Stimulated activated CD8-positive, alpha-beta memory T cell treated with anti-CD3 and anti-CD28 coated beads, Interleukin-2, amount 100 ng/mL, for 48 hours (primary cell): ENCODE results near the gene ZSCAN1.
"Not testable (repeated sequence)": the region's sequence is repeated elsewhere in the genome, so short reads cannot be mapped to it uniquely, and the experiment has no call there.

Experiments
- DNase-seq, 2 donors: peaks; one replicate each; pipeline ENCODE4 v3.0.0-alpha.2; 2020; ENCODE audit warnings: low read depth in 2 of 2

ZSCAN1 gene, protein sequence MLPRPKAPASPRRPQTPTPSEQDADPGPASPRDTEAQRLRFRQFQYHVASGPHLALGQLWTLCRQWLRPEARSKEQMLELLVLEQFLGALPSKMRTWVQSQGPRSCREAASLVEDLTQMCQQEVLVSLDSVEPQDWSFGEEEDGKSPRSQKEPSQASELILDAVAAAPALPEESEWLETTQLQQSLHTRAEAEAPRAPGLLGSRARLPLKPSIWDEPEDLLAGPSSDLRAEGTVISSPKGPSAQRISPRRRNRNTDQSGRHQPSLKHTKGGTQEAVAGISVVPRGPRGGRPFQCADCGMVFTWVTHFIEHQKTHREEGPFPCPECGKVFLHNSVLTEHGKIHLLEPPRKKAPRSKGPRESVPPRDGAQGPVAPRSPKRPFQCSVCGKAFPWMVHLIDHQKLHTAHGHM

DNA sequence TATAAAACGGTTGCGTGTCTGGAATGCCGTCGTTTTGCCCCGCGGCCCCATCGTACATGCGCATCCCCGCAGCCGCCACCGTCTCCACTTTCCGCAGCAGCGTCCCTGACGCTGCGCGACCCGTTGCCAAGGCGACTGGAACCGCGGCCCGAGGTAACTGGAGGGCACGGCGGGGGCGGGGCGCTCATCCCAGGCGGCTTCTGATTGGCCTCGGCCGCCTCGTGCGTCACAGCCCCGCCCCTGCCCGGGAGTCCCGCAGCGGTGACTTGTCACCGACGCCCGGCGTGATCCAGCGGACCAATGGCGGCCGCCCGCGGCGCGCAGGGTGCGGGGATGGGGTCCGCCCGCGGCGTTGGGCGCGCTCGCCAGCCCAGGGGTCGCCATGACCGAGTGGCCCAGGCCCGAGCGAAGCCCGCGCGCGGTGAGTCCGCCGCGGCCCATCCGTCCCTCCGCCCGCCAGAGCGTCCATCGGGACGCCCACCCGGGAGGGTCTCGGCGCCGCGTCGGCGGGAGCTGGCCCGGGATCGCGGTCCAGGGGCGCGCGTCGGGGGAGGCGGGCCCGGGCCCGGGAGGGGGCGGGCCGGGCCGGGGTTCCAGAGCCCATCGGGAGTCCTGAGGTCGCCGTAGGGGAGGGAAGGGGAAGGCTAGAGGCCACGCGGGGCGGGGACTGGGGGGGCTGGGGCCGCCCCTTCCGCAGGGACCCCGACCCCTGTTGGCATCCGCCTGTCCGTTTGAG, at the start of gene ZSCAN1:
Gene ZSCAN1, plus strand, starts transcription at position 285 of the 736 bp plus-strand sequence. CDS start 3,812 bp downstream, outside the sequence.
- DNase-seq = peak in 1 of 2 donors; percentile 19

DNA sequence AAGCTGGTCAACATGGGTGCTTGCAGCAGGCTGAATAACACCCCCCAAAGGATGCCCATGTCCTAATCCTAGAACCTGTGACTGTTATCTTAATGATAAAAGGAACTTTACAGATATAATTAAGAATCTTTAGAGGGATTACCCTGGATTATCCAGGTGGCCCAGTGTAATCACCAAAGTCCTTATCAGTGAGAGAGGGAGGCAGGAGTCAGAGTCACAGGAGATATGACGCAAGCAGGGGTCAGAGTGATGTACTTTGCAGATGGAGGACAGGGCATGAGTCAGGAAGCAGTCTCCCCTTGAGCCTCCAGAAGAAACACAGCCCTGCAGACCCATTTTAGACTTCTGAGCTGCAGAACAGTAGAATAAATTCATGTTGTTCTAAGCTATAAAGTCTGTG, 41.0 kb upstream of the ZSCAN1 start:
- DNase-seq = no peak

DNA sequence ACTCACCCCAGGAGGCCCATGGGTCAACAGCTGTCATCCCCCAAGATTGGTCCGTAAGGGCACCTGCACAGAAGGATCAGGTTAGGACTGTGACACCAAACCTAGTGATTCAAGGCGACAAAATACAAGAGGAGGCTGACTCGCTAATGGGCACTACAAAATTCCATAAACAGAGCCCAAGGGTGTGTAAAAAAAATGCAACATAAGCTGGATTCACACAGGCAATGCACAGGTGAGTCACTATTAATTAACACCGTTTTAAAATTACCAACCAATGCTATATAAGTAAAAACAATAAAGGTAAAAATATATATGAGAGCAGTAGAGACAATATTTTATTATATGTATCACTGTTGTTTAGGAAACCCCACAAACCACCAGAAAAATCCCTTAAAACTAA, 33.1 kb upstream of the ZSCAN1 start:
- no peak for DNase-seq

DNA sequence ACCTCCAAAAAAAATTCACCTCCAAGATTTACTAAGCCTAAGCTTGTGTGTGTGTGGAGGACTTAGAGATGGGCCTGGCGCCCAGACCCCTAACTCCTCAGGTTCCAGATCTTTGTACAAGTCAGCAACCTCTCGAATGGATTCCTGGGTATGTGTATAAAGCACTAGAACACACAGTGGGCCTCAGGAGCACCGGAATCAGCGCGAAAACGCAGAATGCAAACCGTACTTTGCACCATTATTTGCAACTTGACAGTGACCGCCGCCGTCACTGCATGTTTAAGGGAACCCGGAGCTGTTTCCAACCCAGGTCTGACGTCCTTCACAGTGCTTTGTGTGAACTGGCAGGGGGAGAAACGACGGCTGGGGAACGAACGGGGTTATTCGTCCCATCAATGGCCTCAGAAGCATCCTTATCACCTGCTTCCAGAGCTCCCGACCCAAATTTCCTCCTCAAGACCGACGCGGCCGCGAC, 31.9 kb upstream of the ZSCAN1 start:
- DNase-seq = no peak

DNA sequence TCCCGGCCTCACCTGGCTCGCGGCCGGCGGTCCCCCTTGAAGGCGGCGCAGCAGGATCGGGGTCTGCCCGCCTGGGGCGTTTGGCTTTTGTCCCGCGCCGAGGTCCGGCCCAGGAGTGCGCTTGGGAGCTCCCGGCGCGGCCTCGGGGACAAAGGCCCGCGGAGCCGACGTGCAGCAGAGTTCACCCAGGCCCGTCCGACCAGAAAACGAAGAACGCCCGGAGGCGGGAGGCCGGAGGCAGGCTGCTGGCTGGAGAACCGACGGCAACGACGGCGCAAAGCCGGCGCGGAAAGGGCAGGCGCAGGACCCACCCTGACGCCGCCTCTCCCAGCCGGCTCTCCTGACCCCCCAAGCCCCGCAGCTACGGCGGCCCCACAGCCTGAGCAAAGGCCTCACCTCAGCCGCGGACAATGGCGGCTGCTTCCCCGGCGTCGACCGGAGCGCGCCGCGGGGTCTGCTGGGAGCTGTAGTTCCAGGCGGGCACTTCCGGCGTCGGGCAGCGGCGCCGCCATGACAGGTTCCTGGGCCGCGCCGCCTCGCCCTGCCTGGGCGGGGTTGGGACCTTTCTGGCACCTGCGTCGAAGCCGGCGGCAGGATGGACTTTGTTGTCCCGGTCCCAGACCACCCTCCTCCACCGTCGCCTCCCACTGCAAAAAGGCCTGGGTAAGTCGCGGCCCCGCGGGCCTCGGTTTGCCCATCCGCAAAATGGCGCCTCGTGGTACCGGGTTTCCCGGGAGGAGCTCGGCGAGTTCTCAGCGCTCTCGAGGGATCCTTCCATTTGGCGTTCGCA, 31.2 kb upstream of the ZSCAN1 start, which contains the start of gene ZNF606:
Gene ZNF606, minus strand, starts transcription at position 437 of the 790 bp plus-strand sequence. CDS start 1,501 bp downstream, outside the sequence.
- peak; percentile 76 to 78 for DNase-seq

DNA sequence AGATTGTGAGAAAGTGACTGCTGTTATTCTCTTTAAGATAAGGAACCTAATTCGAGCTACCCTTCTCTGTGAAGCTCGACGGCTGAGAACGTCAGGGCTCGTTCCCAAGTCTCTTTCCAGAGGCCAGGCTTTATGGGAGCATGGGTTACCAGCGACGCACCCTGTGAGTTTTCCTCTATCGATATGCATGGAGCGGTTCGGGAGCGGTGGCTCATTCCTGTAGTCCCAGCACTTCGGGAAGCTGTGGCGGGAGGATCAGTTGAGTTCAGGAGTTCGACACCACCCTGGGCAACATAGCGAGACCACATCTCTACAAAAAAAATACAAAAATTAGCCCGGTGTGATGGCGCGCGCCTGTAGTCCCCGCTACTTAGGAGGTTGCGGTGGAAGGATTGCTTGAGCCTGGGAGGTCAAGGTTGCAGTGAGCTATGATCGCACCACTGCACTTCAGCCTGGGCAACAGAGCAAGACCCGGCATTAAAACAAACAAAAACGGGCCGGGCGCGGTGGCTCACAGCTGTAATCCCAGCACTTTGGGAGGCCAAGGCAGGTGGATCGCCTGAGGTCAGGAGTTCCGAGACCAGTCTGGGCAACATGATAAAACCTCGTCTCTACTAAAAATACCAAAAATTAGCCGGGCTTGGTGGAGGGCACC, 30.5 kb upstream of the ZSCAN1 start:
- no peak for DNase-seq

DNA sequence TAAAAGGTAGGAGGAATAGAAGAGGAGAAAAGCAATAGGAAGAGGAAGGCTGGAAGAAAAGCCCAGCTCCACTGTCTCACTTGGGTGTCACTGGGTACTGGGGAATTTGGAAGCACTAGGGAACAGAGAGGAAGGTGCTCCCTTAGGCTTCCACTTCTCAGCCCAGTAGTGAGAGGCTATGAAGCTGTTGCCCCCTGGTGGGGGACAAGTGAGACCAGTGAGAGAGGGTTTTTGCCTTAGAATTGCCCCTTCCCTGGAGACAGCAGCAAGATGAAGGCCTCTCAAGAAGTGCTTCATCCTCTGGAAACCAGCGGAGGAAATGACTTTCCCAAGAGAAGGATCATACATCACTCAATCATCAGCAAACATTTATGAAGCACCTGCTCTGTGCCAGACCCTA, 26.5 kb upstream of the ZSCAN1 start:
- DNase-seq = no peak

DNA sequence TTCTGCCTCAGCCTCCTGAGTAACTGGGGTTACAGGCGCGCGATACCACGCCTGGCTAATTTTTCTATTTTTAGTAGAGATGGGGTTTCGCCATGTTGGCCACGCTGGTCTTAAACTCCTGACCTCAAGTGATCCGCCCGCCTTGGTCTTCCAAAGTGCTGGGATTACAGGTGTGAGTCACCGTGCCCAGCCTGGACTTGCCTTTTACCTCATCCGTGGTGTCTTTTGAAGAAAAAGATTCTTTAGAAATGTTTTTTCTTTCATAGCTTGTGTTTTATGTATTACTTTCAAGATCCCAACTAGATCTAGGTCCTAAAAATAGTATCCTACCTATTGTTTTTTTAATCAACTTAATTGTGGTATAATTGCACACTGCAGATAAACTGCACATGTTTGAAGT, 24.9 kb upstream of the ZSCAN1 start:
- DNase-seq = not testable (repeated sequence)

DNA sequence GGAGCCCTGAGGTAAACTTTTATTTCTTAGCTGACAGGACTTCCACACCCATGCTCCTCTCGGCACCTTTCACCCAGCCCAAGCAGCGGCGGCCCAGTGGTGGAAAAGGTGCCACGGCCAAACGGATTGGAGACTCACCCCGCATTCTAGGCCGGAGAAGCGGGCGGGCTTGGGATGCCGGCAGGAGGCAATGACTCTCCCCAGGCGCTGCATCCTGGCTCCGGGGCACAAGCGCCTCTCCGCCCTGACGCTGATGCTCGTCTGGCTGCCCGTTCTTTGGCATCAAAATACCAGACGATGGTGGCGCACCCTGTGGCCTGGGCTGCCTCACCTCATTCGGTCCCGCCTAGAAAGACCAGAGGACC, 24.5 kb upstream of the ZSCAN1 start:
- no peak for DNase-seq

DNA sequence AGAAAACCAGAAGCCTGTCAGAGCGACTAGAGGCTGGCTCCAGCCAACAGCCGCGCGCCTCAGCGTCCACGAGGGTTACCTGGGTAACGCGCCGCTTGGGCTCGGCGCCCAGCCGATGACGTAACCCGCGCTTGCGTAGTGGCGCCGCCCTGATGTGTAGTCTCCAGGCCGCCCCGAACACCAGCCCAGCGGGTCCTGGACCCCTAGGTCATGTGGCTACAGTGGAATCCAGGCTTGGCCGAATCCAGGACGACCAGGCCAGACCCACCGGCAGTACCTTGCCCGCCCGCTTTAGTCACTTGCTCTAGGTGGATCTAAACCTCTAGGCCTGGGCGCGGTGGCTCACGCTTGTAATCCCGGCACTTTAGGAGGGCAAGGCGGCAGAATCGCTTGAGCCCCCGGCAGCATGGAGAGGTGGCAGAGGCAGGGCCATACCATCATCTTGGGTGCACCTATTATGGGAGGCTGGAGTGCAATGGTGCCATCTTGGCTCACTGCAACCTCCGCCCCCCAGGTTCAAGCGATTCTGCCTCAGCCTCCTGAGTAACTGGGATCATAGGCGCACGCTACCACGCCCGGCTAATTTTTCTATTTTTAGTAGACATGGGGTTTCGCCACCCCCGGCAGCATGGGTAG, 24.0 kb upstream of the ZSCAN1 start:
- DNase-seq = peak; percentile 44 to 47

DNA sequence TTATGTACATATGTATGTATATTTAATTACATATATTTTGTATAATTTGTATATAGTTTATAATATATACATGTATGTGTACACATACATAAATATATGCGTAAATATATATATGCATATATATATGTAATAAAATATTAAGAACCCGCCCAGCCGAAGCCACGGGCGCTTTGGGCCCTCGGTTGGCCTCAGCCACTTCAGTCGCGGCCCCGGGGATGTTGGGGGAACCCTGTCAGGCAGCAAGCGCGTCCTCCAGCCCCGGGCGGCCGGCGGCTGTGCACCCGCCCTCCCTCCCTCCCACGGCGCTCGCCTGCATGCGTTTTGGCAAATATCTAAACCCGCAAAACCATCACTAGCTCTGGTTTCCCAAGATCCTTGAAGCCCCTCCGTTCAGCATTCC, 23.3 kb upstream of the ZSCAN1 start:
- DNase-seq = no peak

DNA sequence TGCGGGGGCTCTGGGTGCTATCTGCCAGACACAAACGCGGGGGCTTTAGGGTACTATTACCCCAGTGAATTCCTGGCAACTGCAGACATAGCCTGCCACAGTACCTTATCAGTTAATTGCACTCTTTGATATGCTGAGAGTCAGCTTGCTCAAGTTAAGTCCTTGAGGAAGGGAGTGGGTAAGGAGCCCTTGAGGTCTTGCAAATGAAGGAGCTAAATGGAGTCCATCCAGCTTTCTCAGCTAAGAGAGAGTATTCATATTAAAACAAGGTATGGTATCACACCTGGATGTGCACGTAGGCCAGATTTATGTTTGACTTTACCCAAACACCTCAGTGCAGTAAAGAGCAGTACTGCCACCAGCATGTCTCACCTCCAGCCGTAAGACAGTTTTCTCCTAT, 19.7 kb upstream of the ZSCAN1 start:
- DNase-seq = no peak

DNA sequence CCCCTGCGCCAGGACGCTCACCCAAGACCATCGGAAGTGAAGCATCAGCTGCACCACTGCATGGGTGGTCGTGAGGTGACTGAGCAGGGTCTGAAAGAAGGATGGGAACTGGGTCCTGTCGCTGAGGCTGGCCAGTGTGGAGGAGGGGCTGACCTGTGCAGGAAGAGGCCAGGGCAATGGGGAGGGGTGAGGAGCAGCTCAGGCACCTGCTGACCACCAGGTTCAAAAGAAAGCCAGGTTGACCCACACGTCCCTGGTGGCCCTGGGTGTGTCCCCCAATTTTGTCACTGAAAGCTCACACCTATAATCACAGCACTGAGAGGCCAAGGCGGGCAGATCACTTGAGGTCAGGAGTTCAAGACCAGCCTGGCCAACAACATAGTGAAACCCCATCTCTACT, 13.7 kb upstream of the ZSCAN1 start:
- no peak for DNase-seq

DNA sequence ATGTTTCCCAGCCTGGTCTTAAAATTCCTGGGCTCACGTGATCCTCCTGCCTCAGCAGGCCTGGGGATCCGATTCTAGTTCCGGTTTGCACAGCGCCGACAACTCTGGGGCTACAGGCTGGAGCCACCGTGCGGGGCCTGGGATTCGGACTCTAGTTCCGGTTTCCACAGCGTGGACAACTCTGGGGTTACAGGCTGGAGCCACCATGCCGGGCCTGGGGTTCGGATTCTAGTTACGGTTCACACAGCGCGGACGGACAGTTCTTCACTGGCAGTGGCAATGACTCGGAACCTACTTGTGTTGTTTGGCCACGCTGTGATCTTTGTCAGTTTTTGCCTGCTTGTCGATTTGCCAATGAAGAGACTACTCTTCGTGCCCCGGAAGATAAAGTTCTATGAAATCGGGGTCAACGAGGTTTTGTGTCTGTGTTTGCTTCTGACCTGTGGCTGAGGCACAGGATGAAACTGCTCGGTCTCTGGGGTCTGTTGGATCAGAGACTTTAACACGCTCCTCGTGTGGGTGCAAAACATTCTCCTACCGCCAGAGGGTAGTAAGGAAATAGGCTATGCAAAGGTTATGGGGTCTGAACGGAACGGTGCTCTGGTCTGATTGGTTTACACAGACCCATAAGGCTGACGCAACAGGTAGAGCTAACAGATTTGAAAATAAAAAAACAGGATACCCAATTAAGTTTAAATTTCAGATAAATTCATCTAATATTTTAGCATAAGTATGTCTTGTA, 12.1 kb upstream of the ZSCAN1 start:
- DNase-seq = no peak

DNA sequence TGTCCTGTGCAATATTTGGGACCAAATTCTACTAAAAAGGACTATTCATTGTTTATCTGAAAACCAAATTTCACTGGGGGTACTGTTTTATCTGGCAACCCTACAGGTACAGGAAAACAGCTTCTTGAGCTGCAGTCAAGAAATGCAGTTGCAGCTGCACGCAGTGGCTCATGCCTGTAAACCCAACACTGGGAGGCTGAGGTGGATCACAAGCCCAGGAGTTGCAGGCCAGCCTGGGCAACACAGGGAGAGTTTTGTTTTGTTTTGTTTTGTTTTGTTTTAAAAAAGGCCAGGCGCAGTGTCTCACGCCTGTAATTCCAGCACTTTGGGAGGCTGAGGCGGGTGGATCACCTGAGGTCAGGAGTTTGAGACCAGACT, 11.6 kb upstream of the ZSCAN1 start:
- DNase-seq = no peak

DNA sequence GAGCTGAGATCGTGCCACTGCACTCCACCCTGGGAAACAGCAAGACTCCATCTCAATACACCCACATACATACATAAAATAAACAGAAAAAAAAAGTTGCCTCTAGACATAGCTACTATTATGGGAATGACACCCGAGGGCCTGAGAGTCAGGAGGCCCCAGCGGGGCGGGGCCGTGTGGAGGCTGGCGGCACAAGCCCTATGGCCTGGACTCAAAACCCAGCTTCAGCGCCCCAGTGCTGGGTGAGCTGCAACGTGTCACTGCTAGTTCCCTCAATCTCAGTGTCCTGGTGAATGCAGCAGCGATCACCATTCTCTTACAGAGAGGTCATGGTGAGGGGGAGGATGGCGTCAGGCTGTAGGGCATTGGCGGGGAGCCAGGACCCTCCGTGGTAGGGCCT, 9.2 kb upstream of the ZSCAN1 start:
- no peak for DNase-seq

DNA sequence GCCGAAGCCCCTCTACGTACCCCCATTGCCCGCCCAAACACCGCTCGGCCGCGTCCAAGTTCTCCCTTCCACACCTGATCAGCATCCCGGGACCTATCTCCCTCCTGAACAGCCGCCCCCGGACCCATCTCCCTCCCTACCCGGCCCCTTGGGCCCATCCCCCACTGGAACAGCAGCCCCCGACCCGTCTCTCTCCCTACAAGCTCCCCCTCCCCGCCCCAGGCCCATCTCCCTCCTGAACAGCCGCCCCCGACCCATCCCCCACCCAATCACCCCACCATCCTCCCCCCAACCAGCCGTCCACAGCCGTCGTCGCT, 610 bp downstream of the ZSCAN1 start:
- no peak for DNase-seq

DNA sequence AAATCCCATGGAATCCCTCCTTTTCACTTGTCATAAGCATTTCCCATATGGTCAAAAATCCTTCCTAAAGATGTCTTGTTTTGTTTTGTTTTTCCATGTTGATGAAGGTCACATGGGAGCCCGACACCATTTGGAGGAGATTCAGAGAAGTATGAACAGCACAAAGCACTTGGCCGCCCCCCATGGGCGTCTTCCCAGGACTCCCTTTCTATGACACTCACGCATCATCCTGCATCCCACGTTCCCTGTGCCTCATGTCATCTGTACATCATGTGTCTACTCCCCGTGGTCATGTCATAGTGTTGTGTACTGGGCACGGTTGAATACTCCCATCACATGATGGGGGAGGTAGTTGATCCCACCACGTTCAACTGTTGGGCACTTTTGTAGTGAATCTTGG, 2.0 kb downstream of the ZSCAN1 start:
- DNase-seq = no peak

DNA sequence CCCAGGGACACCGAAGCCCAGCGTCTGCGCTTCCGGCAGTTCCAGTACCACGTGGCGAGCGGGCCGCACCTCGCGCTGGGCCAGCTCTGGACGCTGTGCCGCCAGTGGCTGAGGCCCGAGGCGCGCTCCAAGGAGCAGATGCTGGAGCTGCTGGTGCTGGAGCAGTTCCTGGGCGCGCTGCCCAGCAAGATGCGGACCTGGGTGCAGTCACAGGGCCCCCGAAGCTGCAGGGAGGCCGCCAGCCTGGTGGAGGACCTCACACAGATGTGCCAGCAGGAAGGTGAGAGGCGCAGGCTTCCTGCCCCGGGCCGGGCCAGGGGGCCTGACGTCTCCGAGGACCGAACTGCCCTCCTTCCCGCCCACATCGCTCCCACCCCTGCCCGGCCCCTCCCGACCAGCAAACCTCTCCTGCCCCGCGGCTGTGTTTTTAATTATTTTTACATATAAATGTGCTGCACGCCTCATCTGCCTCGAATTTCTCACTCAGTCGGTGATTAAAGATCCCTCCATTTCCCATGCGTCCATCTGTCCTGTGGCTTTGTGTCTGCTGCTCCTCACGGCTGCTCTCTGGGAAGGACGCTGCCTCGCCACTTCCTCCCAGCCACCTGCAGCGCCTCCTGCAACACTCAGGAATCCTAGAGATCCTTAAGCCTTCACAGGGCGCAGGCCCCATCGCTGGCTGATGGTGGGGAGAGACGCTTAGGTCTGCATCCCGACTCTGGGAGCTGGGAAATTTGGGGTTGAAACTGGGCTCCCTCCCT, 4.3 kb downstream of the ZSCAN1 start:
- no peak for DNase-seq

DNA sequence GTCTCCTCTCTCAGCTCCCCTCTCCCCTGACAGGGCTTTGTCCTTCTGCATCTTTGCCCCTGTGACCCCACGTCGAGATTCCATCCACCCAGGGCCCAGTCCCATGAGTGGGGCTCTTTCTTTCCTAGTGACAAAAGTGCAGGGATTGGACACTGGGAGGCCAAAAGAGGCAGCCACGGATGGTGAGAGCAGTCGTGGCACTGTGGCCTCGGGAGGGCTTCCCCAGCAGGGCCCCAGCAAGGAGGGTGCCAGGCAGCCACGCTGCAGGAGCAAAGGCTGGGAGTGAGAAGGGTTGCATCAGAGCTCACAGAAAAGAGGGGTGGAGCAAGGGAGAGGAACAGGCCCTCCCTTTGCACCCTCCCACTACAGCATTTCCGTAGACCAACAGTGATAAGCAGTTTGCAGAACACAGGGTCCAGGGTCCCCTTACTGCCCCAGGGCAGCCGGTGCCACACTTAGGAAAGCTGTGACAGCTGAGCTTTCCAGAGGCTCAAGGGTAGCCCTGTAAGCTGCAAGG, 4.9 kb downstream of the ZSCAN1 start:
- no peak for DNase-seq
